C4-2B (cell line): ENCODE measurements around the gene PNPO.

Experiments used
- H3K27ac ChIP-seq: fragments of 450-650 bp; 2 replicates; pipeline ENCODE4 v1.5.1; 2017
- ZFX ChIP-seq: fragments of 450-650 bp; IDR thresholded peaks from 2 replicates; pipeline ENCODE4 v1.6.1; 2017
- TF ChIP-seq, protein P1 (sequence below): fragments of 450-650 bp; conservative IDR thresholded peaks from 2 replicates; pipeline ENCODE4 v1.5.1; 2017; ENCODE audit warnings: mild to moderate bottlenecking

Gene PNPO

DNA sequence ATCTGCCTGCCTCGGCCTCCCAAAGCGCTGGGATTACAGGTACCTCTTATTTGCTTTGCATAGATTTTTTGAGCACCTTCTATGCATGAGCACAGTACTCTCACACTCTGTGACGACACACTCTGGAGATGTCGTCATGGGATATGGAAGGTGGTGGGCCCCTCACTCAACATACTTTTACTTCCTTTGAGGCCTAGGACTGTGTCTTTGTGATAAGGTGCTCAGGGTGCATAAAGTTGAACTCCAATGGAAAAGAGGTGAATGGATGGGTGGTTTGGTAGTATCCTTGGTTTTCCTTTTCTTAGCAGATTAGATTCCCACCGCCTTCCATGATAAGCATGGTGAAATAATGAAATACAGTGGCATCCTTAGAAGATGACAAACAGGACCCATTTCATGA lies 23.5 kb downstream of the PNPO start:
- TF ChIP-seq, protein P1, sequence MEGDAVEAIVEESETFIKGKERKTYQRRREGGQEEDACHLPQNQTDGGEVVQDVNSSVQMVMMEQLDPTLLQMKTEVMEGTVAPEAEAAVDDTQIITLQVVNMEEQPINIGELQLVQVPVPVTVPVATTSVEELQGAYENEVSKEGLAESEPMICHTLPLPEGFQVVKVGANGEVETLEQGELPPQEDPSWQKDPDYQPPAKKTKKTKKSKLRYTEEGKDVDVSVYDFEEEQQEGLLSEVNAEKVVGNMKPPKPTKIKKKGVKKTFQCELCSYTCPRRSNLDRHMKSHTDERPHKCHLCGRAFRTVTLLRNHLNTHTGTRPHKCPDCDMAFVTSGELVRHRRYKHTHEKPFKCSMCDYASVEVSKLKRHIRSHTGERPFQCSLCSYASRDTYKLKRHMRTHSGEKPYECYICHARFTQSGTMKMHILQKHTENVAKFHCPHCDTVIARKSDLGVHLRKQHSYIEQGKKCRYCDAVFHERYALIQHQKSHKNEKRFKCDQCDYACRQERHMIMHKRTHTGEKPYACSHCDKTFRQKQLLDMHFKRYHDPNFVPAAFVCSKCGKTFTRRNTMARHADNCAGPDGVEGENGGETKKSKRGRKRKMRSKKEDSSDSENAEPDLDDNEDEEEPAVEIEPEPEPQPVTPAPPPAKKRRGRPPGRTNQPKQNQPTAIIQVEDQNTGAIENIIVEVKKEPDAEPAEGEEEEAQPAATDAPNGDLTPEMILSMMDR: no peak
- H3K27ac ChIP-seq: no peak overlapping the region

DNA sequence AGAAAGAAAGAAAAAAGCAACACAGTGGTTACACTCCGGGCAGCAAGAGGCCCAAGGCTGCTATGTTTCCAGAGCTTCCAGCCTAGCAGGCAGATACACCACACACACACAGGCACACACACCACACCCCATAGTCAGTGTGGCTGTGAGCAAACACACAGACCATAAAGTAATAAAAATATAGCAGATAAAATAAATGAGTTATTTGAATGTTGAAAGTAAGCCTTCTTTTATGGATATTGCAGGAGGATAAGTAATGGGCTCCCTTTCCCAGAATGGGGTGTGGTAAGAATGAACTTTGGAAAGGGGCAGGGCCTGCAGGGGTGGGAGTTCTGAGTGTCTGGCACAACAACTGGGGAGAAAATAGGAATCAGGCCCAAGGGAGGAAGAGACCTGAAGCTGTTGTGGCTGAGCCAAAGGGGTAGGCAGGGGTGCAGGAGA lies 24.7 kb downstream of the PNPO start:
- no peak overlapping the region for H3K27ac ChIP-seq
- TF ChIP-seq, protein P1: no peak
- TF ChIP-seq ZFX: no peak

DNA sequence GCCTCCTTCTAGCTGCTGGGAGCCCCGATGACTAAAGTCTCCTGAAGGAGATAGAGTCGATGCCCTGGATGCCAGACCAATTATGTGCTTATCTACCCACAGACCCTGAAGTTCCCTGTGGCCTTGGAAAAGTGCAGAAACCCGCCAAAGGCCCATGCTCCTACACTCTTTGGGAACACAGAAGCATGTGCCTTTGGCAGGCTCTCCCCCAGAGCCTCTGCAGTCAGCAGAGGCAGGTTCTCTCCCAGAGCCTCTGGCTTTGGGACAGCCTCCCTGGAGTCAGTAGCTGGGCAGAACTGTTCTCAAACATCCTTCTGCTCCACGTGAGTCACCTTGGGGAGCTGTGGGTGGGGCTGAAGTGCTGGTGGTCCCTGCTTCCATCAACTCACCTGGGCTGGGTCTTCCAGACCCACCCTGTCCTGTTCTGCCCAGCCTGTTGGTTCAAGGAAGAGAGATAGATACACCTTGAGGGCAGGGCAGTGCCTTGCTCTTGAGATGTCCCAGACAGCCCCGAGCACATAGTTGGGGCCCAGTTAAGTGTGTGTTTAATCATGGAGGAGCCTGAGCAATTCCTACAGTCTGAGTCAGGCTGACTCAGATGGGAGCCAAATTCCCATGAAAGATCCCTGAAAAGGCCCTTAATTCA lies 26.4 kb downstream of the PNPO start:
- H3K27ac ChIP-seq: no peak overlapping the region
- TF ChIP-seq, protein P1: no peak
- no peak for TF ChIP-seq ZFX

DNA sequence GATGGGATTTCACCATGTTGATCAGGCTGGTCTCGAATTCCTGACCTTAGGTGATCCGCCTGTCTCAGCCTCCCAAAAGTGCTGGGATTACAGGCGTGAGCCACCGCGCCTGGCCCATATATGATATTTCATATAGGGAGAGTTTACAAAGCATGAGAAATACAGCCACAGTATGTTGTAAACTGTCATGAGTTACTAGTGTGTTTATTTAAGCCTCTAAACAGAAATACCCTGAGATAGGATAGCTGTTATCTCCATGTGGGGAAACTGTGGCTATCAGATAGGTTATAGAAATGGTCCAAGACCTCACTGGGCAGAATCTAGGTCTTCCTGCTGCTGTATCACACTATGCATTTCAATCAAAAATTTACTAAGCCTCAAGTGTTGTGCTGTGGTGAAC lies 27.5 kb downstream of the PNPO start:
- TF ChIP-seq, protein P1: no peak
- TF ChIP-seq ZFX: no peak
- no peak overlapping the region for H3K27ac ChIP-seq

DNA sequence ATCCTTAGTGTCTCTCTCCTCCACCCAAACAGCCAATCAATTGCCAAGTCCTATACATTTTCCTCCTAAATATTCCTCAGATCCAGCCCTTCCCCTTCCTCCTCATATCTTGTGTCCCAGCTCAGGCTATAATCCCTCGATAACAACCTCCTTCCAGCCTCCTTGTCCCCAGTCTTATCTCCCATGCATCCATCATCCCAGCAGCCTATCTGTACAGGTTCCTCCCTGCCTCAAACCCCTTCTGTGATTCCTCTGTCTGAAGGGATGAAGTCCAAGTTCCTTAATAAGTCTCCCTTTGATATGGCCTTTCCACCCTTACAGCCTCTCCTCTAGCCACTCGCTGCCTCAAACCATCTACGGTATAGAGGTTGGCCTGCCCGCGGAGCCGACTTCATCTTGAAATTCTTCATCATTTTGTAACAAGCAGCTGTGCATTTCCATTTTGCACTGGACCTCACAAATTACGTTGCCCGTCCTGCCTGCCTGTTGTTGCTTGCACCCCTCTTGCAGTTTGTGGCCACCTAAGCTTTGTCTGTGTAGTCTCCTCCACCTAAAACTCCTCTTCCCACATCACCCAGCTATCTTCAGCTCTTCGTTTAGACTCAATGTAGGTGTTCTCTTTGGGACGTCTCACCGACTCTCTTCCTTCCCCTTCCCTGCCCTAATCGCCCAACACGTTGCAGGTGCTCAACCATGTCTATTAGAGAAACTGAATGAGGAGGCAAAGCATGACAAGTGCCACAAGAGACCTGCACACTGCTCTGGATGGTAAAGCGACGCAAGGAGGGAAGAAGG lies 28.8 kb downstream of the PNPO start:
- no peak for TF ChIP-seq ZFX
- TF ChIP-seq, protein P1: no peak
- H3K27ac ChIP-seq: peak overlapping the region; percentile 34

DNA sequence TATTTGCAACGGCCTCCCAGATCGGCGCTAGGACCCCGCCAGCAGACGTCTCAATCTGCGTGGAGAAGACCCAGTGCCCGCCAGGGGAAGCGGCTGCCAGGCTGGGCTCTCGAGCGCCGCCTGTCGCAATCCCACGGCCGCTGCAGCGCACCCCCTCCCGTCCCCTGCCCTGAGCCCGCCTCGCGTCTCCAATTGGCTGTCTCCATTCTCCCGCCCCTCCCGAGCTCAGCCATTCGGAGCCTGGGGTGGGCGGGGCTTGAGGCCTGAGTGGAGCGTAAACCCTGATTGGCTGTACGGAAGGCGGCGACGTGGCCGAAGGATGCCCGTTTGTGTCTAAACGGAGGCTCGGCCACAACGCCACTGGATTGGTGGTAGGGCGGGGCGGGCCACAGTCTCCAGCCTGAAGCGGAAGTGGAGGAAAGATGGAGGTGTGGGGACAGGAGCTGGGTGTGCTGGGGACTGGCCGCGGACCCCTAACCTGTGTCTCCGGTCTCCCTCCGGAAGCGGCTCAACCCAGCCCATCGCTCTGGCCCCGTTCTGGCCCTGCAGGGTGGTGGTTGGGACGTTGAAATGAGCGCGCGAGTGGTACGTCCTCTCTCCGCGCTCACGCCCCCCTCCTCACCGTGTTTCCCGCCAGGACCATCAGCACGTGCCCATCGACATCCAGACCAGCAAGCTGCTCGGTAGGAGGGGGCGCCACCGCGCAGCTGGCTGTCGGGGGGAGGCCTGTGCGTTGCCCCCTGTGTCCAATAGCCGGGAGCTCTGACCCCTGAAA lies 29.5 kb downstream of the PNPO start, which contains the start of gene CDK5RAP3:
Gene CDK5RAP3 (plus strand): TSS at position 389 of the 775 bp plus-strand sequence. CDS start 34 bp downstream, at position 423.
- peak within 1 kb of the TSS; percentile 83 for H3K27ac ChIP-seq
- TF ChIP-seq ZFX: no peak
- TF ChIP-seq, protein P1: peak; percentile 100
